Gastroesophageal sphincter (tissue), 3 donors: Measurements from ENCODE around the gene HDAC4.

Experiments used
- POLR2AphosphoS5 ChIP-seq: sonication (generic); formaldehyde crosslinking; IDR thresholded peaks from one replicate; pipeline ENCODE4 v1.6.1; 2017; ENCODE audit warnings: antibody characterized with exemption
- TF ChIP-seq, protein P1 (sequence below), 4 experiments: fragments of 200-600 bp in 2 of 4; fragments of 450-650 bp in 2 of 4; sonication (generic) in 1 of 4; IDR thresholded peaks; one replicate each; pipeline ENCODE4 v1.5.1; 2017 to 2019; ENCODE audit warnings: antibody characterized with exemption in 4 of 4, mild to moderate bottlenecking in 2 of 4, moderate library complexity in 2 of 4

DNA sequence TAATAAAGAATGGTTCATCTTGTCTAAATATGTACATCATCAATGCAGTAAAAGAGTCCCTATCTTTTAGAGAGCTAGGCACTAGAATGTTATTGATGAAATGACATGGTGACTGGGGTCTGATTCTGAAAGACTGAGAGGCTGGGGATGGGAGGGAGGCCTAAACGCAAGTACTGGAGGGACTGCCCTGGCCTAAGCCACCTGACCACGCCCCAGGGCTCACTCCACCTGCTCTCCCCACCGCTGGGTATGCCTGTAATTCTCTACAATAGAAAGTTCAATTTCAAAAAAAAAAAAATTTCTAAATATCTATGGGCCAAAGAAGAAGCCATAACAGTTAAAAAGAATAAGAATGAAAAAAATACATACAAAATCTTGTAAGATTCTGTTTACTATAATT is 194.0 kb downstream of the HDAC4 start:
- TF ChIP-seq, protein P1, sequence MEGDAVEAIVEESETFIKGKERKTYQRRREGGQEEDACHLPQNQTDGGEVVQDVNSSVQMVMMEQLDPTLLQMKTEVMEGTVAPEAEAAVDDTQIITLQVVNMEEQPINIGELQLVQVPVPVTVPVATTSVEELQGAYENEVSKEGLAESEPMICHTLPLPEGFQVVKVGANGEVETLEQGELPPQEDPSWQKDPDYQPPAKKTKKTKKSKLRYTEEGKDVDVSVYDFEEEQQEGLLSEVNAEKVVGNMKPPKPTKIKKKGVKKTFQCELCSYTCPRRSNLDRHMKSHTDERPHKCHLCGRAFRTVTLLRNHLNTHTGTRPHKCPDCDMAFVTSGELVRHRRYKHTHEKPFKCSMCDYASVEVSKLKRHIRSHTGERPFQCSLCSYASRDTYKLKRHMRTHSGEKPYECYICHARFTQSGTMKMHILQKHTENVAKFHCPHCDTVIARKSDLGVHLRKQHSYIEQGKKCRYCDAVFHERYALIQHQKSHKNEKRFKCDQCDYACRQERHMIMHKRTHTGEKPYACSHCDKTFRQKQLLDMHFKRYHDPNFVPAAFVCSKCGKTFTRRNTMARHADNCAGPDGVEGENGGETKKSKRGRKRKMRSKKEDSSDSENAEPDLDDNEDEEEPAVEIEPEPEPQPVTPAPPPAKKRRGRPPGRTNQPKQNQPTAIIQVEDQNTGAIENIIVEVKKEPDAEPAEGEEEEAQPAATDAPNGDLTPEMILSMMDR (IDR thresholded peaks at IDR 0.05): no peak
- TF ChIP-seq POLR2AphosphoS5: no peak
